GM18861 (cell line): ENCODE results near the gene OR5H15.
"Not testable (repeated sequence)": the region's sequence is repeated elsewhere in the genome, so short reads cannot be mapped to it uniquely, and the experiment has no call there.

Source experiments
- ATAC-seq: cut with Tn5 transposase; IDR thresholded peaks from one replicate; pipeline ENCODE4 v1.9.1; 2021; ENCODE audit not compliant: unreplicated experiment

Gene OR5H15

GRCh38 chr3:98166396-98166795, at the start of gene OR5H15:
Gene OR5H15, plus strand, starts transcription at chr3:98166696. Its CDS starts 2,004 bp downstream, at chr3:98168700.
- no peak for ATAC-seq

- no peak for ATAC-seq
Observed at GRCh38 chr3:98130421-98130820, 36.1 kb upstream of the OR5H15 start, which contains the start of gene OR5H1. Gene OR5H1, plus strand, starts transcription at chr3:98130721. Its CDS starts 1,977 bp downstream, at chr3:98132698.

- no peak for ATAC-seq
Observed at GRCh38 chr3:98136631-98137030, 29.9 kb upstream of the OR5H15 start.

- not testable (repeated sequence) for ATAC-seq
Observed at GRCh38 chr3:98137826-98138557, 28.5 kb upstream of the OR5H15 start.

DNA sequence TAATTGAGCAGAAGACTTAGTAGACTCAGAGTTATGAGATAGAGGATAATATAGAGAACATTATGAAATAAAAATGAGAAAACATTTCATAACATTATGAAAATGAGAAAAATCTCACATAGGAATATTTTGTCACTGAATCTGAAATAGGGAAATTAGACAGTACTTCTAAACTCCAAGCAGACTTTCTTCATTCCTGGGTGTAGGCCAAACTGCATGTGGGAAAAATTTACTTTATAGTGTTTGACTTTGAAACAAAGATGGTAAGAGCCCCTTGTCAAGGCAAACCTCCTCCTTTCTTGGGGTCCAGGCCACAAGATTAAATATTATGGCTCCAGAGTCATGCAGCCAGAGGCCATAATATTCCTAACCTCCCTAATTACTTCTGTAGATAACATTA, 26.0 kb upstream of the OR5H15 start:
- ATAC-seq, result no peak

GRCh38 chr3:98147179-98147578, 19.3 kb upstream of the OR5H15 start, which contains the start of gene OR5H14:
Gene OR5H14, plus strand, starts transcription at chr3:98147479. Its CDS starts 1,907 bp downstream, at chr3:98149386.
- ATAC-seq, result no peak

GRCh38 chr3:98148751-98149150, 17.7 kb upstream of the OR5H15 start:
- ATAC-seq, result no peak

- ATAC-seq, result not testable (repeated sequence)
Observed at GRCh38 chr3:98149456-98149855, 17.0 kb upstream of the OR5H15 start.

GRCh38 chr3:98151241-98151640, 15.3 kb upstream of the OR5H15 start:
- ATAC-seq, result no peak

DNA sequence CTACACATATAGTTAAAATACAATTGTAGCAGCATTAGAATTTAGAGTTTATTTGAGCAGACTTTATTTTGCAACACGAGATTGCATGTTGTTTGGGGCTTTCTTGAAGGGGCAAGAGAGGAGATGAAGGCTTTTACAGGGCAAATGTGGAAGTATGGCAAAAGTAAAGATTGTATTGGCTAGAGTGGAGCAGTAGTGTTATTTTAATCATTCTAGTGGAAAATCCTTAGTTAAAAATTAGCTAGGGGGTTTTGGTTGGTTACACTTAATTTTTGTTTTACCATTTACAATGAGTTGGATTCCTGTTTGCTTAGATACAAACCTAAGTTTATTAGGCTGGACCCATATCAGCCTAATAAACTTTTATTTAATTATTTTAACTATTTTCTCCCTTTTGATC, 4.6 kb downstream of the OR5H15 start:
- no peak for ATAC-seq

DNA sequence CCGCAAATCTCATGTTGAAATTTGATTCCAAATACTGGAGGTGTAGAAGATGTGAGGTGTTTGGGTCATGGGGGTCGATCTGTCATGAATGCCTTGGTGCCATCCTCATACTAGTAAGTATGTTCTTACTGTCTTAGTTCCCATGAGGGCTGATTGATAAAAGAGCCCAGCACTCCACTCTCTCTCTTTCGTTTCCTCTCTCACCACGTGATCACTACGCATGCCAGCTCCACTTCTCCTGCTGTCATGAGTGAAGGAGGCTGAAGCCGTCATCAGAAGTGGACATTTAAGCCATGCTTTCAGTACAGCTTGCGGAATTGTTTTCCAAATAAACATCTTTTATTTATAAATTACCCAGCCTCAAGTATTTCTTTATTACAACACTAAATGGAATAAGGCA, 6.1 kb downstream of the OR5H15 start:
- ATAC-seq, result no peak

DNA sequence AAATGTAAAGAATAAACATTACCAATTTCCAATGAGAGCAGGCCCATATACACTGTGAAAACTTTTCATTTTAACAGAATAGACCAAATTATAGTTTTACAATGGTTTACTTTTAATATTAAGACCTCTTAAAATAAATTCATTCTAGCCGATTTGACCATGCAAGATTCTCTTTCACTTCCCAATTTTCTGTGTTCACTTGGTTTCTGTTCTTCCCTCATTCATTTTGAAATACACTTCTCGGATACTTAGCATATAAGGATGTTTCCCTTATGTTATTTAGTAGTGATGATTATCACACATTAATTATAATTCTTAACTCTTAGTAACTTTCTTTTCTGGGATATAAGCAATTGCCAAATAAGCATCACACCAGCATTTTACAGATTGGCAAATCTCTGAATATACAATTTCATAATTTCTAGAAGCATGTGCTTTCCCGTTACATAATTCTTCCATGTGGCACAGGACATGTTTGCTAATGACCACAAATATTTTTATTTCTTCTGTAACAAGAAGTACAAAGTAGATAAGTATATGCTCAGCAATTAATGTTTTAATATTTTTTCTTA, 13.9 kb downstream of the OR5H15 start:
- no peak for ATAC-seq

DNA sequence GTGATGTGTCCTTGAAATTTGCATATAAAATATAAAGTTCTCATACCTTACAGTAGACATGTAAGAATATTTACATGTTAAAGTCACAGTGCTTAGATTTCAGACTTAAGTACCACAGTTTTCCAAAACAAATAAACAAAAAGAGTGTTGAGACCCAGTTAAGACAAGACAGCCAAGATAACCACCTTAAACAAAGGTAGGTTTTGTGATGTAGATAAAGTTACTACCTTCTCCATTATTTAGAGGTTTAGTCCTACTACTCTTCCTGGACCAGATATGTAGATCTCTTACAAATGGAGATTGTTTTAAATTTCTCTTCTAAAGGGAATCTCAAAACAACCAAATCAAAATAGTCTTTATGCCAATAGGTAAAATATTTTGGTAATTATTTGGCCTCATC, 15.7 kb downstream of the OR5H15 start:
- no peak for ATAC-seq

- ATAC-seq, result no peak
Observed at GRCh38 chr3:98185180-98185579, 18.7 kb downstream of the OR5H15 start.

GRCh38 chr3:98188545-98188944, 22.0 kb downstream of the OR5H15 start:
- ATAC-seq, result peak; percentile 59

GRCh38 chr3:98190911-98191310, 24.4 kb downstream of the OR5H15 start:
- not testable (repeated sequence) for ATAC-seq

GRCh38 chr3:98196293-98196692, 29.8 kb downstream of the OR5H15 start:
- not testable (repeated sequence) for ATAC-seq

DNA sequence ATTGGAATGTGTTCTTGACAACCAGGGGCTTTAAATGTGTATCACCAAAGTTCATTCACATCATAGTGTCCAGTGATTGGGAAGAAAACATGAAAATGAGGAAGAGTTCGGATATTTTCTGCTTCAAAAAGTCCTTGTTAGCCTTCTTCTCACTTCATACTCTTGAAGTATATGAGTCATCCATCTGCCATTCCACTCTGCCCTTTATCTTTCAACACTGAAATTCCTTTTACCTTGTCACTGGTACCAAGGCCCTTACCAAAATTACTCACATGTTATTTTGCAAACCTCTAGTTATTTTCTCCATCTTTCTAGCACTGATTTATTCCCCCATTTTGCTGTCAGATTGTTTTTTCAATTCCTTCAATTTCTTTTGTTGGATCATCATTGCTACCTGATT, 32.5 kb downstream of the OR5H15 start:
- ATAC-seq, result no peak

DNA sequence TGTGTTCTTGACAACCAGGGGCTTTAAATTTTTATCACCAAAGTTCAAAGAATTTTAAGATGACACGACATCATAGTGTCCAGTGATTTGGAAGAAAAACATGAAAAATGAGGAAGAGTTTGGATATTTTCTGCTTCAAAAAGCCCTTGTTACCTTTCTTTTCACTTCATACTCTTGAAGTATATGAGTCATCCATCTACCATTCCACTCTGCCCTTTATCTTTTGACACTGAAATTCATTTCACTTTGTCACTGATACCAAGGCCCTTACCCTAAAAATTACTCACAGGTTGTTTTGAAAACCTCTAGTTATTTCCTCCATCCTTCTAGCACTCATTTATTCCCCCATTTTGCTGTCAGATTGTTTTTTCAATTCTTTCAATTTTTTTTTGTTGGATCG, 42.7 kb downstream of the OR5H15 start:
- no peak for ATAC-seq

- no peak for ATAC-seq
Observed at GRCh38 chr3:98213276-98213675, 46.8 kb downstream of the OR5H15 start.

- no peak for ATAC-seq
Observed at GRCh38 chr3:98215051-98215450, 48.6 kb downstream of the OR5H15 start.
